HEK293T (cell line): Measurements from ENCODE around the gene RNFT2.

ENCODE experiments used
- ELF4 ChIP-seq: fragments of 450-650 bp; IDR thresholded peaks from 2 replicates; pipeline ENCODE4 v1.6.1; 2017; ENCODE audit warnings: antibody characterized with exemption
- FOXA1 ChIP-seq: fragments of 450-650 bp; IDR thresholded peaks from 2 replicates; pipeline ENCODE4 v1.6.1; 2016; ENCODE audit warnings: mild to moderate bottlenecking
- FOXK2 ChIP-seq: fragments of 450-650 bp; IDR thresholded peaks from 2 replicates; pipeline ENCODE4 v1.6.1; 2016; ENCODE audit warnings: mild to moderate bottlenecking
- FOXM1 ChIP-seq: fragments of 450-650 bp; IDR thresholded peaks from 2 replicates; pipeline ENCODE4 v1.6.1; 2017; ENCODE audit warnings: mild to moderate bottlenecking, borderline replicate concordance
- HDGF ChIP-seq: fragments of 450-650 bp; IDR thresholded peaks from 2 replicates; pipeline ENCODE4 v1.6.1; 2017; ENCODE audit warnings: antibody characterized with exemption, borderline replicate concordance
- SP1 ChIP-seq: fragments of 450-650 bp; IDR thresholded peaks from 2 replicates; pipeline ENCODE4 v1.6.1; 2017
- SUZ12 ChIP-seq: fragments of 450-650 bp; IDR thresholded peaks from 2 replicates; pipeline ENCODE4 v1.6.1; 2016; ENCODE audit warnings: mild to moderate bottlenecking

GRCh38 chr12:116783525-116784237 is 45.6 kb downstream of the RNFT2 start:
- TF ChIP-seq HDGF (no peak), FOXM1 (no peak), FOXA1 (no peak), SUZ12 (no peak), FOXK2 (no peak), SP1 (no peak), ELF4 (no peak)
